A549 (cell line): Measurements from ENCODE around the gene CDC16. TPM values are rescaled to one million over a fixed set of nuclear protein-coding genes. Genes with fewer than 3 reads are reported as not detected.

Experiments
- ATAC-seq, 2 experiments: fragments of 200-7000 bp in 1 of 2; fragments of >200 bp in 1 of 2; cut with Nextera tagmentation in 1 of 2; cut with Tn5 transposase in 1 of 2; 3 replicates each; pipeline versions ENCODE4 v1.8.0 to v1.9.1; 2018 to 2020; ENCODE audit warnings: mild to moderate bottlenecking in 1 of 2, moderate library complexity in 1 of 2
- CTCF ChIA-PET: fragments of 300-600 bp; sonication (Branson Sonifier 250); formaldehyde crosslinking; extraction: SDS; loops from one replicate; lab custom pipeline; 2021; ENCODE audit warnings: antibody characterized with exemption, inconsistent platforms; lab: Yijun Ruan, JAX
- POLR2A ChIA-PET: fragments of 350-600 bp; formaldehyde crosslinking; extraction: SDS; loops from one replicate; lab custom pipeline; 2021; ENCODE audit warnings: antibody characterized with exemption, inconsistent platforms; lab: Yijun Ruan, JAX
- DNase-seq, 2 experiments: peaks; one replicate each; pipeline versions ENCODE4 v3.0.0 to v3.0.0-alpha.2; 2011 to 2016; ENCODE audit warnings: low read depth in 1 of 2, low spot score in 1 of 2
- FAIRE-seq: peaks from 2 replicates; lab custom pipeline; 2011; peaks lifted over from hg19 to GRCh38; lab: Jason Lieb, UNC
- H3K27ac ChIP-seq, 2 experiments: fragments of >200 bp; sonication (Bioruptor Twin); formaldehyde crosslinking; 3 replicates each; pipeline ENCODE4 v1.5.1; 2016 to 2017
- H3K4me1 ChIP-seq: fragments of >200 bp; sonication (Bioruptor Twin); formaldehyde crosslinking; 3 replicates; pipeline ENCODE4 v1.6.1; 2016
- H3K4me2 ChIP-seq: fragments of >200 bp; sonication (Bioruptor Twin); formaldehyde crosslinking; 3 replicates; pipeline ENCODE4 v1.6.1; 2016
- H3K4me3 ChIP-seq: fragments of >200 bp; sonication (Bioruptor Twin); formaldehyde crosslinking; 3 replicates; pipeline ENCODE4 v1.5.1; 2016
- H3K9me3 ChIP-seq: fragments of >200 bp; sonication (Bioruptor Twin); formaldehyde crosslinking; 3 replicates; pipeline ENCODE4 v1.6.1; 2016
- CHD2 ChIP-seq: fragments of 150-350 bp; IDR thresholded peaks from 2 replicates; pipeline ENCODE4 v1.6.1; 2014; ENCODE audit warnings: low read length; ENCODE audit not compliant: partially characterized antibody
- CHD4 ChIP-seq: fragments of 200-600 bp; sonication (generic); IDR thresholded peaks from 2 replicates; pipeline ENCODE4 v1.6.1; 2016; ENCODE audit warnings: antibody characterized with exemption, mild to moderate bottlenecking, borderline replicate concordance
- E2F6 ChIP-seq: IDR thresholded peaks from 2 replicates; pipeline ENCODE4 v1.6.1; 2012; ENCODE audit warnings: low read depth, borderline replicate concordance
- ESRRA ChIP-seq: fragments of 150-350 bp; IDR thresholded peaks from 2 replicates; pipeline ENCODE4 v1.6.1; 2014; ENCODE audit warnings: mild to moderate bottlenecking, low read length, borderline replicate concordance
- FOSL2 ChIP-seq, 2 experiments: fragments of 450-650 bp in 1 of 2; fragments of >200 bp in 1 of 2; sonication (Bioruptor Twin) in 1 of 2; formaldehyde crosslinking; IDR thresholded peaks; 2 replicates each; pipeline versions ENCODE4 v1.5.0 to v1.6.1; 2016 to 2020; ENCODE audit warnings: mild to moderate bottlenecking in 1 of 2, moderate library complexity in 1 of 2
- HEYL ChIP-seq: fragments of 250-450 bp; sonication (Bioruptor Pico); IDR thresholded peaks from 2 replicates; pipeline ENCODE4 v1.8.0; 2021; ENCODE audit warnings: mild to moderate bottlenecking, moderate library complexity
- HOXB5 ChIP-seq: fragments of 250-450 bp; sonication (Bioruptor Pico); IDR thresholded peaks from 2 replicates; pipeline ENCODE4 v1.5.0; 2020; ENCODE audit warnings: mild to moderate bottlenecking, moderate library complexity
- JUNB ChIP-seq: fragments of >200 bp; sonication (Bioruptor Twin); formaldehyde crosslinking; IDR thresholded peaks from 2 replicates; pipeline ENCODE4 v1.6.1; 2016
- MAFK ChIP-seq: fragments of 450-650 bp; IDR thresholded peaks from 2 replicates; pipeline ENCODE4 v1.6.1; 2014; ENCODE audit not compliant: partially characterized antibody
- NFE2L2 ChIP-seq: fragments of 150-350 bp; conservative IDR thresholded peaks from 2 replicates; pipeline ENCODE4 v1.6.1; 2014; ENCODE audit warnings: low read length
- NR3C1 ChIP-seq: fragments of >200 bp; sonication (Bioruptor Twin); formaldehyde crosslinking; IDR thresholded peaks from 3 replicates; pipeline ENCODE4 v1.6.1; 2017
- POLR2A ChIP-seq: IDR thresholded peaks from 2 replicates; pipeline ENCODE4 v1.6.1; 2012; ENCODE audit warnings: mild to moderate bottlenecking, low read length
- REST ChIP-seq: fragments of 200-600 bp; sonication (generic); IDR thresholded peaks from 2 replicates; pipeline ENCODE4 v1.6.1; 2016; ENCODE audit warnings: antibody characterized with exemption, mild to moderate bottlenecking, moderate library complexity
- RNF2 ChIP-seq: fragments of 200-600 bp; sonication (generic); IDR thresholded peaks from 2 replicates; pipeline ENCODE4 v1.6.1; 2016; ENCODE audit warnings: low read depth, mild to moderate bottlenecking, antibody characterized with exemption, moderate library complexity, borderline replicate concordance
- SREBF2 ChIP-seq: fragments of 450-650 bp; IDR thresholded peaks from 2 replicates; pipeline ENCODE4 v1.6.1; 2014; ENCODE audit warnings: mild to moderate bottlenecking, moderate library complexity
- WGBS: methylation state at CpG from one replicate; pipeline ENCODE4 v1.1.6; 2017; ENCODE audit errors: missing lambda C conversion rate; 5-methylcytosine and 5-hydroxymethylcytosine counted together
- polyA plus RNA-seq, 4 experiments: library from polyadenylated mRNA; depleted of rRNA in 3 of 4; stranded (reverse); fragments of >200 nt; fragmentation: RNase III in 1 of 4; extraction: RNeasy Plus Mini Kit Qiagen cat#74134 plus additional on column Dnase treatment in 1 of 4; gene quantifications; 2 replicates in 3 of 4; 3 replicates in 1 of 4; pipeline ENCODE4 v1.2.3, GENCODE V29; 2011 to 2017
- small RNA-seq, 6 experiments: library from RNA; depleted of rRNA; stranded (forward); fragments of <200 nt; gene quantifications; one replicate each; pipeline ENCODE3, GENCODE V24; 2012
- TF ChIP-seq, protein P1 (sequence below): fragments of 250-450 bp; sonication (Bioruptor Pico); IDR thresholded peaks from 2 replicates; pipeline ENCODE4 v1.5.0; 2021; ENCODE audit warnings: mild to moderate bottlenecking, moderate library complexity, borderline replicate concordance
- TF ChIP-seq, protein P2 (sequence below): fragments of 250-450 bp; sonication (Bioruptor Pico); IDR thresholded peaks from 2 replicates; pipeline ENCODE4 v1.5.0; 2020; ENCODE audit warnings: low read depth, mild to moderate bottlenecking, moderate library complexity
- TF ChIP-seq, protein P3 (sequence below): fragments of >200 bp; sonication (Bioruptor Twin); formaldehyde crosslinking; IDR thresholded peaks from 2 replicates; pipeline ENCODE4 v1.6.1; 2016

CDC16 gene
- polyA plus RNA-seq, 2 of the 4 experiments (the other 2 are of a cell fraction), result 42.4 to 85.0 TPM

DNA sequence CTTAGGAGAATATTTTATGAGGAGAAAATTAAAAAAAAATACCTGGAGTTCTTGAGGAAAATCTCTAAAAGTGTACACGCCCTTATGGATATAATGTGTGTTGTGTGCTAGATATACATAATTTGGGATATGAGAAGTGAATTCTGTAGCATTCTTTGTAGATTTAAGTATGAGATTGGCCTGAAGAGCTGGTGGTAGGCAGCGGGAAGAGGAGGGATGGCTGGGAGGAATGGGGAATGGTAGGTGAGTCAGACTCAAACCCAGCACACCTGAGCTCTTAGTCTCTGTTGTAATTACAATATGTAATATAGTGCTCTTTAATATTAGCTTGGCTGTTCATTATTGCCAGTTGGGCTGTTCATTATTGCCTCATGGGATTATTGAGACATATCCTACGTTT, 86.6 kb downstream of the CDC16 start:
- CTCF ChIA-PET, result interaction anchor here (0.7 kb wide), 1 partner anchor 281 kb away, joined by 3 read pairs; no protein-coding TSS in a partner anchor
- WGBS, result 90% methylated on average over 3 of the region's 3 CpGs

More for the DNA sequence above, 86.6 kb downstream of the CDC16 start:
- DNase-seq (no peak), ATAC-seq (no peak), FAIRE-seq (no peak)
- POLR2A ChIA-PET, result no interaction called here
- Histone ChIP-seq H3K27ac (no peak overlapping the region), H3K4me2 (no peak overlapping the region), H3K9me3 (no peaks in the 10 kb centered on the region), H3K4me1 (peaks cover 2% of the 10 kb centered on the region; the same call in 1 of the 3 replicates), H3K4me3 (no peak overlapping the region)
- TF ChIP-seq ESRRA (no peak), MAFK (no peak), CHD2 (no peak), HOXB5 (CRISPR knock-in tag) (no peak), JUNB (no peak), E2F6 (no peak), NFE2L2 (no peak), HEYL (no peak), NR3C1 (no peak), CHD4 (no peak), RNF2 (no peak), SREBF2 (no peak), FOSL2 (IDR thresholded peaks at IDR 0.05) (no peak), FOSL2 (CRISPR knock-in tag; IDR thresholded peaks at IDR 0.05) (no peak), POLR2A (no peak), REST (no peak)
- TF ChIP-seq, protein P1, sequence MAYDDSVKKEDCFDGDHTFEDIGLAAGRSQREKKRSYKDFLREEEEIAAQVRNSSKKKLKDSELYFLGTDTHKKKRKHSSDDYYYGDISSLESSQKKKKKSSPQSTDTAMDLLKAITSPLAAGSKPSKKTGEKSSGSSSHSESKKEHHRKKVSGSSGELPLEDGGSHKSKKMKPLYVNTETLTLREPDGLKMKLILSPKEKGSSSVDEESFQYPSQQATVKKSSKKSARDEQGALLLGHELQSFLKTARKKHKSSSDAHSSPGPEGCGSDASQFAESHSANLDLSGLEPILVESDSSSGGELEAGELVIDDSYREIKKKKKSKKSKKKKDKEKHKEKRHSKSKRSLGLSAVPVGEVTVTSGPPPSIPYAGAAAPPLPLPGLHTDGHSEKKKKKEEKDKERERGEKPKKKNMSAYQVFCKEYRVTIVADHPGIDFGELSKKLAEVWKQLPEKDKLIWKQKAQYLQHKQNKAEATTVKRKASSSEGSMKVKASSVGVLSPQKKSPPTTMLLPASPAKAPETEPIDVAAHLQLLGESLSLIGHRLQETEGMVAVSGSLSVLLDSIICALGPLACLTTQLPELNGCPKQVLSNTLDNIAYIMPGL (CRISPR knock-in tag), result no peak
- TF ChIP-seq, protein P2, sequence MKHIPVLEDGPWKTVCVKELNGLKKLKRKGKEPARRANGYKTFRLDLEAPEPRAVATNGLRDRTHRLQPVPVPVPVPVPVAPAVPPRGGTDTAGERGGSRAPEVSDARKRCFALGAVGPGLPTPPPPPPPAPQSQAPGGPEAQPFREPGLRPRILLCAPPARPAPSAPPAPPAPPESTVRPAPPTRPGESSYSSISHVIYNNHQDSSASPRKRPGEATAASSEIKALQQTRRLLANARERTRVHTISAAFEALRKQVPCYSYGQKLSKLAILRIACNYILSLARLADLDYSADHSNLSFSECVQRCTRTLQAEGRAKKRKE, result no peak
- TF ChIP-seq, protein P3, sequence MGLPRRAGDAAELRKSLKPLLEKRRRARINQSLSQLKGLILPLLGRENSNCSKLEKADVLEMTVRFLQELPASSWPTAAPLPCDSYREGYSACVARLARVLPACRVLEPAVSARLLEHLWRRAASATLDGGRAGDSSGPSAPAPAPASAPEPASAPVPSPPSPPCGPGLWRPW, result no peak

Small RNAs within 50 kb of the gene (small RNA-seq; reads per million reads assigned to genes)
- gene MIR4502 (0 to 0.16 (median 0) reads per million in 6 experiments), gene MIR548AR (0 to 5.2 (median 1.1) reads per million in 6 experiments)

Other genes with a start within 250 kb of the CDC16 start
- gene RASA3, start 102.3 kb upstream of the CDC16 start, polyA plus RNA-seq (2011; rRNA removed), result 4.3 TPM in 2 replicates
- 6.6 to 7.6 TPM (median 6.7 TPM) in 3 replicates for gene RASA3, start 102.3 kb upstream of the CDC16 start, polyA plus RNA-seq (2017; fragmentation: RNase III; extraction: RNeasy Plus Mini Kit Qiagen cat#74134 plus additional on column Dnase treatment)
- gene CFAP97D2, start 55.6 kb upstream of the CDC16 start, polyA plus RNA-seq (2011; rRNA removed), result not detected in 2 replicates
- not detected in 3 replicates for gene CFAP97D2, start 55.6 kb upstream of the CDC16 start, polyA plus RNA-seq (2017; fragmentation: RNase III; extraction: RNeasy Plus Mini Kit Qiagen cat#74134 plus additional on column Dnase treatment)
- 39.9 and 51.0 TPM in 2 replicates for gene UPF3A, start 46.7 kb downstream of the CDC16 start, polyA plus RNA-seq (2011; rRNA removed)
- 60.2 to 64.5 TPM (median 62.6 TPM) in 3 replicates for gene UPF3A, start 46.7 kb downstream of the CDC16 start, polyA plus RNA-seq (2017; fragmentation: RNase III; extraction: RNeasy Plus Mini Kit Qiagen cat#74134 plus additional on column Dnase treatment)
- 36.7 and 40.8 TPM in 2 replicates for gene CHAMP1, start 79.6 kb downstream of the CDC16 start, polyA plus RNA-seq (2011; rRNA removed)
- gene CHAMP1, start 79.6 kb downstream of the CDC16 start, polyA plus RNA-seq (2017; fragmentation: RNase III; extraction: RNeasy Plus Mini Kit Qiagen cat#74134 plus additional on column Dnase treatment), result 18.0 to 19.7 TPM (median 18.7 TPM) in 3 replicates